Activated CD4-positive, alpha-beta T cell treated with anti-CD3 and anti-CD28 coated beads, Interleukin-2, amount 10 ng/mL, durations not matched to agents 7 days and 5 days (primary cell): ENCODE results near the gene RNASE4. TPM values are rescaled to one million over a fixed set of nuclear protein-coding genes. Genes with fewer than 3 reads are reported as not detected.
"Not testable (repeated sequence)": the region's sequence is repeated elsewhere in the genome, so short reads cannot be mapped to it uniquely, and the experiment has no call there.

ENCODE experiments used
- CTCF ChIA-PET: fragments of 350-600 bp; sonication (Branson Sonifier 250); formaldehyde crosslinking; loops from one replicate; lab custom pipeline; 2021; ENCODE audit warnings: antibody characterized with exemption; lab: Charles Lee
- POLR2A ChIA-PET: fragments of 350-600 bp; sonication (Branson Sonifier 250); formaldehyde crosslinking; loops from one replicate; lab custom pipeline; 2021; ENCODE audit warnings: antibody characterized with exemption; lab: Charles Lee
- DNase-seq: peaks from one replicate; pipeline ENCODE4 v3.0.0-alpha.2; 2020
- H3K27ac Mint-ChIP-seq: one replicate; pipeline ENCODE4 v1.8.0; 2021; ENCODE audit warnings: mild to moderate bottlenecking, moderate library complexity, mixed read lengths
- H3K27me3 Mint-ChIP-seq: one replicate; pipeline ENCODE4 v1.8.0; 2021; ENCODE audit warnings: mixed read lengths
- H3K36me3 Mint-ChIP-seq: one replicate; pipeline ENCODE4 v1.8.0; 2021; ENCODE audit warnings: low read depth, mixed read lengths
- H3K4me1 Mint-ChIP-seq: one replicate; pipeline ENCODE4 v1.8.0; 2021; ENCODE audit warnings: mixed read lengths
- H3K4me3 Mint-ChIP-seq: one replicate; pipeline ENCODE4 v1.8.0; 2021; ENCODE audit warnings: mild to moderate bottlenecking, moderate library complexity, mixed read lengths
- H3K9me3 Mint-ChIP-seq: one replicate; pipeline ENCODE4 v1.8.0; 2021; ENCODE audit warnings: mixed read lengths
- total RNA-seq, 2 experiments: library from RNA; stranded (reverse); gene quantifications; one replicate each; pipeline ENCODE4 v1.2.3, GENCODE V29; 2021

RNASE4 gene
- total RNA-seq, 2 experiments from 2014 or later = 0.92 to 1.4 TPM

DNA sequence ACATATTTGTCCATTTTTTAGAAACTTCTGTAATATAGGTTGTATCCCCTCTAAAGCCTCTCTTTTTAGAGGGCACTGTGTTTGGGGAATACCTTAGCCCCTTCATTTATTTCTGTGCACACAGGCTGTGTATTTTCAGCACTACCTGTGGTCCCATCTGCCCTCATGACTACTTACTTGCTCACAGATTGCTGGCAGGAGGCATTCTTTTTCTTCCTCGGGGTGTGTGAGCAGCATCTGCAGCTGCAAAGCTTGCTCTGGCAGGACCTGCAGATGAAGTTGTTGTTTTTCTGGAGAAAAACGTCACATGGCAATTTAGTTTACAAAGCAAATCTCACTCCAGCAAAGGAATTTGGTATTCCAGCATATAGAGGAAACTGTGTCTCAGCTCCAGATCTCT is 28.5 kb downstream of the RNASE4 start:
- H3K9me3 Mint-ChIP-seq = peaks cover 3% of the 10 kb centered on the region
- POLR2A ChIA-PET = no interaction called here
- H3K27ac Mint-ChIP-seq = no peak overlapping the region

DNA sequence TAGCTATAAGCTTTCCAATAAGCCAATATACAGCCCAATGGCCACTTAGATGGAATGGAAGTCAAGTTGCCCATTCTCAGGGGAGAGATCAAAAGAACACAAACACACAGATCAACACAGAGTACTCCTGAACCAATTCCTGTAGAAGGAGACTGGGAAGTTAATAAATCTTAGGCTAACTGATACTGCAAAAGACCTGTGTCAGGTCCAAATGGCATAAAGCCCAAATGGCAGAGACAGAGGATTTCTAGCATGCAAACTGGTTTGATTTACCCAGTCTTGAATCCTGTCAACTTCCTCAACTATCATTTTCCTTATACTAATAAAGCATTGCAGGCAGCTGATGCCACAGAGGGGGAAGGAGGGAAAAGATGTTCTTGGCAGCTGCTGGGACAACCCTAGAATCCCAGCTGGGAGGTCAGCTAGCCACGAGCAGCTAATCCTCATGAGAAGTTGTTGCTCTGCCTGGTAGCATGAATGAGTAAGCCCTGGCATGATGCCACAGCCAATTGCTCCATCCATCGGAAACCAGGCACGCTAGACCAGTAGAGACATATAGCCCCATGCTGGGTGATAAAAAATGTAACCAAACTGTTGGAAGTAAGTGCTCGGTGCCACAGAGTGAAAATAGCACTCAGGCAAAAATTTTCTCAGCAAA is 30.4 kb downstream of the RNASE4 start:
- no peak overlapping the region for H3K4me3 Mint-ChIP-seq
- POLR2A ChIA-PET = interaction anchor here (0.5 kb wide), 1 partner anchor 169 kb away, joined by 3 read pairs; no protein-coding TSS in a partner anchor
- no peaks in the 10 kb centered on the region for H3K36me3 Mint-ChIP-seq
- no peak overlapping the region for H3K27ac Mint-ChIP-seq
- peaks cover 6% of the 10 kb centered on the region for H3K27me3 Mint-ChIP-seq
- CTCF ChIA-PET = interaction anchor here (0.5 to 0.8 kb wide), 3 partner anchors 16 to 614 kb away, joined by 3 to 7 read pairs (median 3); no protein-coding TSS in a partner anchor
- H3K9me3 Mint-ChIP-seq = peaks cover 3% of the 10 kb centered on the region
- DNase-seq = no peak
- no peaks in the 10 kb centered on the region for H3K4me1 Mint-ChIP-seq

More for the DNA sequence above, 28.5 kb downstream of the RNASE4 start:
- peaks cover 6% of the 10 kb centered on the region for H3K27me3 Mint-ChIP-seq
- no peak for DNase-seq
- H3K36me3 Mint-ChIP-seq = no peaks in the 10 kb centered on the region
- no peaks in the 10 kb centered on the region for H3K4me1 Mint-ChIP-seq
- H3K4me3 Mint-ChIP-seq = no peak overlapping the region
- CTCF ChIA-PET = interaction anchor here (1.1 kb wide), 1 partner anchor 466 kb away, joined by 5 read pairs; no protein-coding TSS in a partner anchor

DNA sequence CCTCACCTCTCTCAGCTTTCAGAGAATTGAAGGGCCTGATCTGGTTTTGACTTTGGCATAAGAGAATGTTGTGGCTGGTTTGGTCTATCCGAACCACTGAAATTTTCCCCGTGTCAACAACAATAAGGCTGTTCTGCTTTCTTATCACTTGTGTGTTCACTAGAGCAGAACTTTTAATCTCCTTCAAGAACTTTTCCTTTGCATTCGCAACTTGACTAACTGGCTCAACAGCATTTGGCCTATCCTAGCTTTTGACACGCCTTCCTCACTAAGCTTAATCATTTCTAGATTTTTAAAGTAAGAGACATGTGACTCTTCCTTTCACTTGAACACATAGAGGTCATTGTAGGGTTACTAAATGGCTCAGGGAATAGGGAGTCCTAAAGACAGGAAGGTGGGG is 35.4 kb downstream of the RNASE4 start:
- peaks cover 24% of the 10 kb centered on the region for H3K27me3 Mint-ChIP-seq
- CTCF ChIA-PET = no interaction called here
- no peaks in the 10 kb centered on the region for H3K36me3 Mint-ChIP-seq
- no peaks in the 10 kb centered on the region for H3K9me3 Mint-ChIP-seq
- H3K4me1 Mint-ChIP-seq = no peaks in the 10 kb centered on the region
- H3K4me3 Mint-ChIP-seq = no peak overlapping the region
- H3K27ac Mint-ChIP-seq = no peak overlapping the region
- POLR2A ChIA-PET = no interaction called here
- DNase-seq = no peak

DNA sequence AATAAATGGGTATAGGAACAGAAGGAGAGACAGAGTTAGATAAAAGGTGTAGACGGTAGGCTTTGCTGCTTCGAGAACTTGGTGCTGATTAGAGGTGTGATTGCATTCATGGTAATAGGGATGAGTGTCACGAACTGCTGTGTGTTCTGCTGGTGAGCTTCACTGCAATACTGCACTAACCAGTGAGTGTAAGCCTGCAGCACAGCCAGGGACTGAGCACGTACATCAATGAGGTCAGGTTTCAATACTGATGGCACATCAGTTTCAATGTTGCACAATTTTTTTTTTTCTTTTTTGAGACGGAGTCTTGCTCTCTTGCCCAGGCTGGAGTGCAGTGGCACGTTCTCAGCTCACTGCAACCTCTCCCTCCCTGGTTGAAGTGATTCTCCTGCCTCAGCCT is 36.4 kb downstream of the RNASE4 start:
- CTCF ChIA-PET = no interaction called here
- DNase-seq = no peak
- Mint-ChIP-seq H3K36me3 (no peaks in the 10 kb centered on the region), H3K4me1 (no peaks in the 10 kb centered on the region), H3K9me3 (no peaks in the 10 kb centered on the region), H3K27me3 (peaks cover 29% of the 10 kb centered on the region), H3K27ac (no peak overlapping the region), H3K4me3 (no peak overlapping the region)
- POLR2A ChIA-PET = no interaction called here

DNA sequence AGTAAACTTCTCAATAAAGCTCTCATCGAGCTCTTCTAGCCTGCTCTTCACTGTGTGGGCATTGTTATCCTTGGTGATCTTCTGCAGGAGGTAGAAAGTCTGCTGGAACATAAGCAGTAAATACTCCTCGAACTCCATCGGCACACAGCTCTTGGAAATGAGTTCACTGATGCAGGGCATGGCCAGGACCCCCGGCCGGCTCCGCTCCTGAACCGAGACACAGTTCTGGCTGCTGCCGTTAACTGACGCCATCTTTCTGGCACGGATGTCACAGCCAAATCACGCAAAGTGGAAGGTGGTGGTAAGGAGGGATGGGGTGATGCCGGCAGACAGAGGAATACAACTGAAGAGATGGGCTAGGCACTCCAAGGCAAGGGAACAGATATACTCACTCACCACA is 37.7 kb downstream of the RNASE4 start:
- peaks cover 30% of the 10 kb centered on the region for H3K27me3 Mint-ChIP-seq

DNA sequence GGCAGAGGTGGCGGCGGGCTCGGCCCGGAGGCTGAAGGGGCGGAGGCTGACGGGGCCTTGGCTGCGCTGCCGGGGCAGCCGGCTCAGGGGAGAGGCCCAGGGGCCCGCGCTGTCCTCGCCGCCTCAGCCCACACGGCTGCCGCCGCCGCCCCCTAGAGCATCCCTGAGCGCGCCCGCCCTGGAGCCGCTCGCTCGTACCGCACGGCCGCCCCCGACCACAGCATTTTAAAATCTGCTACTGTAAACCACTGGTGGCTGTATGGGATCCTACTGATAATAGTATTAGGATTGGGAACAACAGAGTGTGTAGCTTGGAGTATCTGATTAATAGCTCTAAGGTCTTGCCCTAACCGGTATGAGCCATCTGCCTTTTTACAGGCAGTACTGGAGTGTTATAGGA is 39.1 kb downstream of the RNASE4 start:
- H3K9me3 Mint-ChIP-seq = no peaks in the 10 kb centered on the region
- ChIA-PET CTCF (interaction anchor here (1.0 kb wide), 1 partner anchor 24 kb away, joined by 3 read pairs; no protein-coding TSS in a partner anchor), POLR2A (no interaction called here)
- no peaks in the 10 kb centered on the region for H3K36me3 Mint-ChIP-seq
- peaks cover 33% of the 10 kb centered on the region for H3K27me3 Mint-ChIP-seq
- H3K4me3 Mint-ChIP-seq = no peak overlapping the region
- H3K27ac Mint-ChIP-seq = no peak overlapping the region
- no peaks in the 10 kb centered on the region for H3K4me1 Mint-ChIP-seq
- no peak for DNase-seq

More for the DNA sequence above, 37.7 kb downstream of the RNASE4 start:
- Mint-ChIP-seq H3K9me3 (no peaks in the 10 kb centered on the region), H3K27ac (no peak overlapping the region), H3K4me3 (no peak overlapping the region), H3K4me1 (no peaks in the 10 kb centered on the region), H3K36me3 (no peaks in the 10 kb centered on the region)
- CTCF ChIA-PET = interaction anchor here (1.1 kb wide), 1 partner anchor 10 kb away, joined by 3 read pairs; no protein-coding TSS in a partner anchor
- POLR2A ChIA-PET = no interaction called here
- no peak for DNase-seq

DNA sequence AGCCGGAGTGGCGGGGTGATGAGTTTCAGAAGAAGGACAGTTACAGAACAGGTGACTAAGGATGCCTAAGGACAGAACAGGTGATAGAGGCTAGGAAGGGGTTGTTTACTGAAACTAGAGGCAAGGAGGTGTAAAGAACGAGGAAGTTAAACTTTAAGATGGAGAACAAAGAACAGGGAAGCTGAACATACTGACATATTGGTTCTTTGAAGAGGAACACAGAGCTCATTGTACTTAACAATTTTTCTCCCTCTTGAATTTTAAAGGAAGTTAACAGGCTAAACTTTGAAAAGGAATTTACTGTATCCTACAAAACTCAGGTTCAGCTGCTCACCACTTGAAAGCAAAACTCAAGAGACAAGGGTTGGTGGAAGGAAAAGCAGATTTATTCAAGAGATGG is 41.8 kb downstream of the RNASE4 start:
- CTCF ChIA-PET = interaction anchor here (1.6 to 1.7 kb wide), 2 partner anchors 16 to 147 kb away, joined by 3 to 4 read pairs; no protein-coding TSS in a partner anchor
- H3K27me3 Mint-ChIP-seq = peaks cover 32% of the 10 kb centered on the region
- H3K9me3 Mint-ChIP-seq, POLR2A ChIA-PET, H3K27ac Mint-ChIP-seq, H3K4me1 Mint-ChIP-seq, H3K36me3 Mint-ChIP-seq, DNase-seq, H3K4me3 Mint-ChIP-seq: not testable (repeated sequence)

DNA sequence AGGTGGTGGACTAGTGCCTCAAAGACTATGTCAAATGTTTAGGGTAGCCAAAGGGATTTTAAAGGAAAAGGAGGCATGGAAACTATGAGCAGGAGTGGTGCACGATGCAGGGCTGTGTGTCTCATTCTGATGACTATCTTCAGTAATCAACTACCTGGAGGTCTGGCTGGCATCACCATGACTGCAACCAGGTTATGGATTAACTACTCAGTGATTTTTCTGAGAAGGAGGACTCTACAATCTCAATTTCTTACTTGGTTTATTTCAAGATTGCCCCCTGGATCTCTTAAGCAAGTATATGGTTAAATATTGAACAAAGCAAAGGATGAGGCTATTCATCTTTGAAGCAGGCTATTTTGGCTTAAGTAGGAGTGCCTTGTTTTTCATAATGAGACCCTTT is 42.2 kb downstream of the RNASE4 start:
- Mint-ChIP-seq H3K4me3 (no peak overlapping the region), H3K36me3 (no peaks in the 10 kb centered on the region), H3K4me1 (no peaks in the 10 kb centered on the region), H3K9me3 (no peaks in the 10 kb centered on the region), H3K27me3 (peaks cover 31% of the 10 kb centered on the region), H3K27ac (no peak overlapping the region)
- DNase-seq = no peak
- CTCF ChIA-PET = interaction anchor here (1.7 kb wide), 1 partner anchor 16 kb away, joined by 4 read pairs; no protein-coding TSS in a partner anchor
- POLR2A ChIA-PET = no interaction called here

DNA sequence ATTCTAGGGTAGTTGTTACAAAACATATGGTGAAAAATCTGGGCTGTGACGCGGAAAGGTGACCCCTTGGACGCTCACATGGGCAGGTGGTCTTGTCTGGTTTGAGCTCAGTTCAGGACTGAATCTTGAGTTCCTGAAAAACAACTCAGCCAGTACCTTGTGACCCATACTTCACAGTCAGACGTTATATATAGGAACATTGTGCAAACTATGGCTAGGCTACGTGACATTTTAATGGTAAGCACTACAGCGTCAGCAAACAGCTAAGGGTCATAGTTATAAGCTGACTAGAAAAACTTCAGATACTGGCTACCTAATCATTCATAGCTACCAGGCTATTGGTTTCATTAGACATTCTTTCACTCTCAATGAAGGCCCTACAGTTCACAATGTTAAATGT is 46.5 kb downstream of the RNASE4 start:
- ChIA-PET POLR2A (no interaction called here), CTCF (interaction anchor here (1.9 kb wide), 1 partner anchor 16 kb away, joined by 7 read pairs; no protein-coding TSS in a partner anchor)
- H3K9me3 Mint-ChIP-seq = no peaks in the 10 kb centered on the region
- H3K36me3 Mint-ChIP-seq = no peaks in the 10 kb centered on the region
- H3K27me3 Mint-ChIP-seq = peaks cover 11% of the 10 kb centered on the region
- no peak overlapping the region for H3K27ac Mint-ChIP-seq
- H3K4me3 Mint-ChIP-seq = no peak overlapping the region
- no peaks in the 10 kb centered on the region for H3K4me1 Mint-ChIP-seq
- no peak for DNase-seq

DNA sequence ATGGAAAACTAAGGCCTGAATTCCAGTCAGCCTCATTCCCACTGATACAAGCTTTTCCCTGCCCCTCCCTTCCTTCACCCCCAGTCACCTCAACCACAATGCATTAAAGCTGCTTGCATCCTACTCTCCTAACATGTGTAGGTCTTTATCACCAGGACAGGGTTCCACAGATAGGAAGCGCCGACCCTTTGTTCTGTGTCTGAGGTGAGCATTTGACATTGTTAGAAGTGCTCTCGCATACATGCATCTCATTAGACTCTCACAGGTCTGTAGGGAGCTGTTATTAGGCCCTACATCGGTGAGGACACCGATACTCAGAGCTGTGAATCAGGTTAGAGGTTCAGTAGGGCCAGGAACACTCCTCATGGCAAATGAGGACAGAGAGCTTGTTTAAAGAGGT is 48.1 kb downstream of the RNASE4 start:
- CTCF ChIA-PET = interaction anchor here (0.7 to 0.9 kb wide), 2 partner anchors 10 to 31 kb away, joined by 3 read pairs; no protein-coding TSS in a partner anchor
- no peak for DNase-seq
- POLR2A ChIA-PET = no interaction called here
- Mint-ChIP-seq H3K4me1 (no peaks in the 10 kb centered on the region), H3K9me3 (no peaks in the 10 kb centered on the region), H3K4me3 (no peak overlapping the region), H3K27me3 (peaks cover 6% of the 10 kb centered on the region), H3K27ac (no peak overlapping the region), H3K36me3 (no peaks in the 10 kb centered on the region)

DNA sequence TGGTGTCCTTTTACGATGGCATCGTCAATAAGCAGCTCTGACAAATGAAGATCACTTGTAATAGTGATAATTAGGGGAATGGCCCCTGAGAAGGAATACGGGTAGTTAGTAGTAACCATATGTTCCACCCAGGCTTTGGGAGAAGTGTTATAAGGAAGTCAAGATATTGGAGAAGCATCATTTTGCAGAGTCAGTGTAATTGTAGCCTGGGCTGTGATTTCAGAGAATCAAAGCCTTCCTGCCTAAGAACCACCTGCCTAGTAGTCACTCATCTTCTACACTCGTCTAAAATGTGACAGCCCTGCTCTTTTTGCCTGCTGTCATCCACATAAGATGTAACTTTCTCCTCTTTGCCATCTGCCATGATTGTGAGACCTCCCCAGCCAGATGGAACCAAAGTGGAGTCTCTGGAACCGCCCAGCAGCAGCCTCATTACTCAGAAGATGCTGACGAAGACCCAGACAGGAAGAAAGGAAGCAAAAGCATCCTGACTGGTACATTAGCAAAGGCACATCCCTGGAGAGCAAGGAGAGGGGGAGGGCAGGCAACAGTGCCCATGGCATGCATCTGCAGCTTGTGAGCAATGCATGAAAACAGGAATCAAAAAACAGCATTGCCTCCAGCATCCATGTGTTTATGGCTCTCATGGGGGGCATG is 48.7 kb downstream of the RNASE4 start:
- Mint-ChIP-seq H3K4me3 (no peak overlapping the region), H3K27ac (no peak overlapping the region), H3K9me3 (no peaks in the 10 kb centered on the region), H3K4me1 (no peaks in the 10 kb centered on the region), H3K36me3 (no peaks in the 10 kb centered on the region), H3K27me3 (peaks cover 2% of the 10 kb centered on the region)
- CTCF ChIA-PET = interaction anchor here (0.7 kb wide), 1 partner anchor 30 kb away, joined by 3 read pairs; no protein-coding TSS in a partner anchor
- POLR2A ChIA-PET = no interaction called here
- DNase-seq = no peak

DNA sequence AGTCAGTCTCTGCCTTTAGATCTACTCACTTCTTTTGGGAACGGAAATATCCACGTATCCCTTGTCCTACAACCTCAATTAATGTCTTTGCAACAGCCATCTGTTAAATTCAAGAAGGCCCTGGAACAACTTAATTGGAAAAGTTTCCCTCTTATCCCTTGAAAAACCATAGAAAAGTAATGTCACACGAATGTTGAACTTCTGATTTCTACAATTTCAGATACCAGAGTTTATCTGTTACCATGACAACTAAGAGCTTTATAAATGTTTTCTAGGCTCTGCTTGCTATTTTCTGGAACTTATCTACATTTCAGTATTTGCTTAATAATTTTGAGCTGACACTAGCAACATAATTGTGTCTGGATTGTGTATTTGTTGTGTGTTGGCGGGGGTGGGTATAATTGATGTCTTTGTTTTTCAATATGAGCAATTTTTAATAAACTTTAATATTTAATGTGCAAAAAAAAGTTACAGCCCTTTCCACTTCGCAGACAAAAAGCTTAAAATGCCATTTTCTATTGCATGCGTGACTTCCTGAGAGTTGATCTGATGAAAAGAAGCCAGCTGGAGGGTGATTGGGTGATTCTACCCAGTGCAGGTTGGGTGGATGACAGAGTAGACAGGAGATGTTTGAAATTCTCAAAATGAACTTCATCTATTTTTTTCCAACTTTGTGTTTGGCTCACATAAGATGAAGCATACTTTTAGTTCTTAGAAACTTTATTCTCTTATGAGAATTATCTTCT is 49.5 kb downstream of the RNASE4 start:
- Mint-ChIP-seq H3K4me3 (no peak overlapping the region), H3K27me3 (peaks cover 4% of the 10 kb centered on the region), H3K9me3 (no peaks in the 10 kb centered on the region), H3K36me3 (no peaks in the 10 kb centered on the region), H3K27ac (no peak overlapping the region), H3K4me1 (no peaks in the 10 kb centered on the region)
- CTCF ChIA-PET = no interaction called here
- POLR2A ChIA-PET = no interaction called here
- no peak for DNase-seq
